HepG2 (cell line): ENCODE data around the gene CTNNA2.

Experiments
- EED ChIP-seq: sonication (generic); formaldehyde crosslinking; IDR thresholded peaks from 2 replicates; pipeline ENCODE4 v1.5.0; 2020; ENCODE audit warnings: mild to moderate bottlenecking, missing genetic modification reagents
- TCF7L2 ChIP-seq: IDR thresholded peaks from 2 replicates; pipeline ENCODE4 v1.6.1; 2011; ENCODE audit warnings: mild to moderate bottlenecking, low read depth, low read length, moderate library complexity
- ZNF33B ChIP-seq: sonication (generic); formaldehyde crosslinking; IDR thresholded peaks from 2 replicates; pipeline ENCODE4 v1.5.1; 2020; ENCODE audit warnings: mild to moderate bottlenecking, missing genetic modification reagents

DNA sequence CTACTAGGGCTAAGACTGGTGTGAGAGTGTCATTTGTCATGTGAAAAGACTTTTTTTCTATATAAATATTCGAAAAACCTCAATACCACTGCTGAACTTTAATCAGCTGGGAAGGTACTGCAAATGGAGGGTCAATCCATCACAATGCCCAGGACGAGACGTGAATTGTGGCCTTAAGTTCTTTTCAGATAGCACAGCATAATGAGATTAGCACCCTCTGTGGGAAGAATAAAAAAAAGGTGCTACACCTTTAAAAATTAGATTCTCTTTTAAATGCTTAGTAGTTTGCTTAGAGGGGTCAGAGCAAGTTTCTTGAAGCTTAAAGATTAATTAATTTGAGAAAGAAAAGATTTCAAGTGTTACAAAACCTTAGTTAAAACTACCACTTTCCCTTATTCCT is 786.1 kb downstream of the CTNNA2 start:
- no peak for TF ChIP-seq EED (CRISPR knock-in tag)
- TF ChIP-seq TCF7L2, result no peak
- TF ChIP-seq ZNF33B, result no peak
